Stimulated activated CD8-positive, alpha-beta memory T cell treated with anti-CD3 and anti-CD28 coated beads, Interleukin-7, amount 100 ng/mL, for 24 hours (primary cell): ENCODE data around the gene MZT1.

Source experiments
- DNase-seq: peaks from one replicate; pipeline ENCODE4 v3.0.0-alpha.2; 2020; ENCODE audit warnings: low read depth

MZT1 gene

GRCh38 chr13:72680353-72680752 is 47.1 kb downstream of the MZT1 start:
- DNase-seq: no peak

- no peak for DNase-seq
Measured at GRCh38 chr13:72678312-72678711, 49.1 kb downstream of the MZT1 start.

GRCh38 chr13:72677431-72677830 is 50.0 kb downstream of the MZT1 start:
- DNase-seq: no peak

GRCh38 chr13:72666391-72666790 is 61.0 kb downstream of the MZT1 start:
- DNase-seq: no peak

- DNase-seq: no peak
Measured at GRCh38 chr13:72662548-72662947, 64.9 kb downstream of the MZT1 start.
